GM19099 (cell line): ENCODE results near the gene CAMK2B.

ENCODE experiments used
- POLR2A ChIP-seq: IDR thresholded peaks from 3 replicates; pipeline ENCODE4 v1.6.1; 2011; ENCODE audit warnings: low read depth; ENCODE audit not compliant: insufficient read length; ENCODE audit errors: extremely low read depth

The CAMK2B gene

DNA sequence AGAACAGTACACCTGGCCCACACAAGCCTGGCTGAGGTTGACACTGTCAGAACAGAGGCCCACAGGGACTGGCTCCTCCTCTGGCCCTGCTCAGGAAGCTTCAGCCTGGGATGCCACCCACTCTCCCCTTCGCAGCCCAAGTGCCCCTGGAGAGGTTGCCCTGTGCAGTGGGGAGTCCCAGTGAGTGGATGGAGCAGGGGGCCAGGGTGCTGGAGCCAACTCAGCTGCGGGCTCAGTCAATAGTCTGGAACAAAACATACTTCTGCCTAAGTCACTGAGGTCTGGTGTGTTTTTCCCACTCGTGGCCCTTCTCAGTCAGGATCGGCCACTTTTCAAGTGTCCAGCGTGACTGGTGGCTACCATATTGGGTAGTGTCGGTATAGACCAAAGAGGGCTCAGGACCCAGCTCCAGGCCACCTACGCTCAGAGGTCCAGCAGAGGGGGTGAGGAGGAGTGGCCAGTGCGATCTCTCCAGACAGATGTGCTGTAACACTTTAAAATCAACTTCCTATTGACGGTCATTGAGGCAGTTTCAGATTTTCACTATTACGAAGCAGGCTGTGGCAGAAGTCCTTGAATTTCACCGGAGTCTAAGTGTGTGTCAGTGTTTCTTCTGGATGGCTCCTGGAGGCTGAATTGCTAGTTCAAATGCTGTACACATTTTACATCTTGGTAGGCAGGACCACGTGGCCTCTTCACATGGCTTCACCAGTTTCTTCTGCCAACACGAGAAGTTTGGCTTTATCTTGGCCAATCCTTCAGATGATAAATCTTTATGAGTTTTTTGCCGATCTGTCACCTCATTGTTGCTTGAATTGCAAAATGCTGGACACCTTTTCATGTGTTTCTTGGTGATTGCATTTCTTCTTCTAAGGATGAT lies 135.2 kb downstream of the CAMK2B start:
- no peak for TF ChIP-seq POLR2A

DNA sequence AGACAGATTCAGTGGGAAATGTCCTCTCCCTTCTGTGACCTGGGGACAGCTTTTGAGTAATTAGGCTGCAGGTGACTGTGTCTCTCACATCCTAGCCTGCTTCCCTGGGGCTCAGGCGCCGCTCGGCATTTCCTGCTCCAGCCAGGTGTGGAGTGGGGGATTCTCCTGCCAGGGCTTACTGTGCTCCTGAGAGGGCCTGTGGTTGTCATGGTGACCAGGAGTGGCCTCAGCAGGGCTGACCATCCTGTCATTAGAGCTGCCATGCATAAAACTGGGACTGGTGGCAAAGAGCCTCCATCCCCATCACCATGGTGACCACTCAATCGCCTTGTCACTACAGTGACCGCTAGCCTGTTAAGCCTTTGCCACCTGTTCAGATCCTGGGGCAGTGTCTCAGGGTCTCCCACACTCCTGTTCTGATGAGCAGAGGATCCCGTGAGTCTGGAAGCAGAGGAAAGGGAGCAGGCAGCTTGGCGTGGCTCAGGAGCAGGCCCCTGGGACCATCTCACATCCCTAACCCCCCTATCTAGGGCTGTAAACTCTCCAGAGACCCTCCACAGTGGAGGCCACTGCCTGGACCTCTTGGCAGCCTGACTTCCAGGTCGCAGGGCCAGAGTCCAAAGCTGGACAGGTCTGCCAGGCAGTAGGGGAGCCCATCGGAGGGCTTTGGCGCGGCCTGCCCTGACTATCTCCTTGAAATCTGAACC lies 136.0 kb downstream of the CAMK2B start, which contains the start of gene GCK:
TSS of gene GCK (minus strand) at position 154 of the 707 bp plus-strand sequence. CDS start 486 bp downstream, outside the sequence.
- TF ChIP-seq POLR2A: no peak

DNA sequence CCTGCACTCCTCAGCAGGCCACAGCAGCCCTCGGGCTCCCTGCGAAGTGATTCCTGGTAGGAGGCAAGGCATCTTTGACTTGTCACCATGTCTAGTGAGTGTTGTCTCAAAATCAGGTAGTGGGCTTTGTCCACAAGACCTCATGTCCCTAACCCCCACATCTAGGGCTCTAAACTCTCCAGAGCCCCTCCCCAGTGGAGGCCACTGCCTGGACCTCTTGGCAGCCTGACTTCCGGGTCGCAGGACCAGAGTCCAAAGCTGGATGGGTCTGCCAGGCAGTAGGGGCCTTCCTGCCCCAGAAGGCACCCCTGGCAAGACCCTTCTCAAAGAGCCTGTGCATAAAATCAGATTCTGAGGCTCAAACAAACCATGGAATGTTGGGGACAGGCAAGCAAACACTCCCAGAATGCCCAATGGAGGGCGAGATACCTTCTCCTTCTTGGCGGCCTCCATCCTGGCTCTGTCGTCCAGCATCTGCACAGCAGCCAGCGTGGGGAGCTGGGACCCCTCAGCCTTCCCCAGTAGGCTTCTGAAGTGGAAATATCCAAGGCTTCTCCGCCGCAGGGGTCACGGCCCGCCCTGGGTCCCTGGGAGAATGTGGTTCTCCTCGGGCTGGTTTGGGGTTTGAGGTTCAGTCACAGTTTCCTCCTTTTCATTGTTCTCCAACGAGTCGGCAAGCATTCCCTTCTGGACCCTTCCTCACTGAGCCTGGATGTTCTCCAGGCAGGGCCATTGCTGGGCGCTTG lies 136.7 kb downstream of the CAMK2B start:
- no peak for TF ChIP-seq POLR2A

DNA sequence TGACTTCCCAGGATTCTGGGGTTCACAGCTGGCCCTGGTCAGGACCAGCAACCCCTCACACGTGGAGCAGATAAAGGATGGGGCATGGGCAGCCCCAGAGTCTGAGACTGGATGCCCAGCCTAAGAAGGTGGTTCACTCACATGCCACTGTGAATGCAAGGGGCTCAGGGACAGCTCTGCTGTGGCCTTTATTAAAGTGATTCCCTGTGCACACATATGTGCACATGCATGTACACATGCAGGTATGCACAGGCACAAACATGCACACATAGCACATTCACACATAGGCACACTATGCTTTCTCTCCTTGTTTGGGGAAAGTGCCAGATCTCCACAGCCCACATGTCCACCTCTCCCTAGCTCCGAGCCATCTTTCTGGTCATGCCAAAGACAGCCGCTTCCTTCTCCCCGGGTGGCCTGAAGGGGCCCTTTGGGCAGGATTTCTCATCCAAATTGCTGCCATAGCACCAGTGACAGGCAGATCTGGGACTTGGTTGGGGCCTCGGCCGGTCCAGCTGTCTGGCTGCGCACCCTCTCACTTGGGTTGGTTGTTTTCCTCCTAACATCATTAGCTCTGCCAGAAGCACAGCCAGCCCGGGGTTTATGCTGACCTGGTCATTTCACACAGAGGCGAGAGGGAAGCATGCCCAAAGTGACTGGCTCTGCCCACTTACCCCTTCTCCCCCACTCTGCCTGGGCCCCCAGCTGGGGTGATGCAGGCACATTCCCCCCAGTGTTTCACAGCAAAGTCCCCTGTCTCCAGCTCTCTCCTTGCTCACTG lies 137.6 kb downstream of the CAMK2B start:
- TF ChIP-seq POLR2A: no peak

DNA sequence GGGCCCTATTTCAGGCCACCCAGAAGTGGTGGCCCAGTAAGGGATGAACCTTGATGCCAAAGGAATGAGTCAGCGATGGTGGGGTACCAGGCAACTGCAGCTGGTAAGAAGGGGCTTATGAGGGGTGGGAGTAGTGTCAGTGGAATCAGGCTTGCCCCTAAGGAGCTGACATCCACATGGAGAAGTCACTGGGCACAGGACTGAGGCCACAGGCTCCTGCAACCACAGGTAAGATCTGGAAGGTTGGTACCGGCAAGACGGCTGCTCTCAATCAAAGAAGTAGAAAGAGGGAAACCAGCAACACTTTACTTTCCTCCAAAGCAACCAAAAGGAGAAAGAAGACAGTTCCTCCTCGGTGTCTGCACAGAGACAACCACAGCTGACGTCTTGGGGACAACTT lies 138.7 kb downstream of the CAMK2B start:
- no peak for TF ChIP-seq POLR2A

DNA sequence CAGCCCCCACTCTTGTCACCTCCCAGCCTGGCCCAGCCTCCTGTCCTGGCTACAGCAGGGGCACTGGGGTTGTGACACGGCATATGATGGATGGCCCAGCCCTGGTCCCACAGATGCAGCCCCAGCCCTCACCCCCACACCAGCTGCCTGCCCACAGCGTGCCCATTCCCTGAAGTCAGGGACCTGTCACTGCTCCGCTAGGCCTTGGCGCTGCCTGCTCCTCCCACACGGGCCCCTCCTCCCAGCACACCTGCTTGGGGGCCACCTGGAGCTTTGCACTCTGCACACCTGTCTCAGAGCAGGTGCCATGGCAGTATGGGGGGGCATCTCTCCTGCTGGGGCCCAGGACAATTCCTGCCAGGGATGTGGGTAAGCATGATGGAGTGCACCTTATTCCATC lies 139.7 kb downstream of the CAMK2B start:
- TF ChIP-seq POLR2A: no peak

DNA sequence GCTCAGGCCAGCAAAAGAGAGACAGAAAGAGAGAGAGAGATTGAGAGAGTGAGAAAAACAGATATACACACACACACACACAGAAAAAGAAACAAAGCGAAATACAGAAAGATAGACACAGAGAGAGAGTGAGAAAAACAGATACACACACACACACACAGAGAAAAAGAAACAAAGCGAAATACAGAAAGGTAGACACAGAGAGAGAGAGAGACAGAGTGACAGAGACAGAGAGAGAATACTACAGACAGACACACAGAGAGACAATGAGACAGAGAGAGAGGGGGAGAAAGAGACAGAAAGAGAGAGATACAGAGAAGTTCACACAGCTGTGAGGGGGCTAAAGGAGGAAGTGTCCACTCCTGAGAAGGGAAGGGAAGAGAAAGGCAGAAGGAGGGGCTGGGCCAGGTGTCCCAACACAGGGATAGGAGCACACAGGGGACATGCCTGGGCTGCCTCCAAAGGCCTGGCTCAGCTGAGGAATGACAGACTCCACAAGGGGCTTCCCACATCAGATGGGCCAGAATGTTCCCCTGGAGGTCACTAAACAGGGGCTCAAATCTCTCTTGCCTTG lies 140.4 kb downstream of the CAMK2B start:
- TF ChIP-seq POLR2A: no peak

DNA sequence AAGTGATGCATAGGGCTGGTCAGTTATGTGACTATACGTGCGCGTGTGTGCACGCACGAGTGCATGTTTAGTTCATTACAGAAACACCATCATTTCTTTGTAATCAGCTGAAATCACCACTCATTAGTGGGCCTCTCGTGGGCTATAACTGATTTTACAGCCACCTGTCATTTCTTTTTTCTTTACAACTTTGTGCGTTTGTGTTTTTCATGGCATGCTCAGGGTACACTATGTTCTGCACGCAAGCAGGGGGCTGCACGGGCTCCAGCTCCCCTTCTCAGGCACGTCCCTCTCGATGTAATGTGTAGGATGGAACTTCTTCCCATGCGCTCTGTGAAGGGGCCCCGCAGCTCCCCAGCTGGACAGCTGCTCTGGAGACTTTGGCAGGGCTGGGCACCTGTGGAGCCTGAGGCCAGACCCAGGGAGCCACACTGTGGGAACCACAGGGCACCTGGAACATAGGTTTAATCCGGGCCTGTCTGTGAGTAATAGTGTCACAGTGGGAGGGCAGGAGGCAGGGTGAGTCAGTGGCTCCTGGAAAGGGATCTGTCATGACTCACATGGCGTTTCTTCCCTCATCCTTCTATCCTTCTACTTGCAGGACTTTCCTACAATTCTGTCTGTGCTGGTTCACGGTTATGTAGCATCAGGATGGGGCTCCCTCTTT lies 141.1 kb downstream of the CAMK2B start:
- no peak for TF ChIP-seq POLR2A

DNA sequence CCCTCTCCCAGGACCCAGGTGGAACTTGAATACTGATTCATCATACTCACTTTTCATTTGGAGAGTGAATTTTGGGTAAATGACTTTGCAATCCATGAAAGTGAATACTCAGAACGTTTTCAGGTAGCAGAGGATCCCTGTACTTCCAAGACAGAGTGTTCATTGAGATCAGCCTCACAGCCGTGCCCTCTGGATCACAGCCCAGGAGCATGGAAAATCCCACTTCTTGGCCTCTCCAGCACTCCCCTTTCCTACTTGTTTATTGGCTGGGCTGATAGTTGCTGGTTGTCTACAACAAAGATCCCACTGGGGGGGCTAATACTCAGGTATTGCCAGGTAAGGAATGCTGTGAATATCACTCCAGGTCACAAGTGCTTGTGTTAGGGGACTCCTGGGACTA lies 142.0 kb downstream of the CAMK2B start:
- no peak for TF ChIP-seq POLR2A

DNA sequence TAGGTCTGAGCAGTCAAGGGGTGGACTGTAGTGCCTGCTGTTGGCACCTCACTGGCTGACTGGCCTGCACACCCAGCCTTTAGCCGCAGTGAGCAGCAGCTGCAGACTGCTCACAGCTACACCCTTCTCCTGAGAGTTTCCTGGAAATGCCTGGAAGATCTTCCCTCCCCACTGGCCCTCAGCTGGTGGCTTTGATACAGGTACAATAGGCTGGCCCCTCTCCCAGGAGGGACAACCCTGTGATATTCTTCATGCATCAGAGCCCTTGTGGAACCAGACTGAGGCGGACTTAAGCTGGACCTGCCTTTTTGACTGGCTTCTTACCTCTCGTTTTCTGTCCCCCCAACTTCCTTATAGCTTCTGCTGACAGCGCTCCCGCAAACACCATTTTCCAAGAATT lies 142.6 kb downstream of the CAMK2B start:
- no peak for TF ChIP-seq POLR2A

DNA sequence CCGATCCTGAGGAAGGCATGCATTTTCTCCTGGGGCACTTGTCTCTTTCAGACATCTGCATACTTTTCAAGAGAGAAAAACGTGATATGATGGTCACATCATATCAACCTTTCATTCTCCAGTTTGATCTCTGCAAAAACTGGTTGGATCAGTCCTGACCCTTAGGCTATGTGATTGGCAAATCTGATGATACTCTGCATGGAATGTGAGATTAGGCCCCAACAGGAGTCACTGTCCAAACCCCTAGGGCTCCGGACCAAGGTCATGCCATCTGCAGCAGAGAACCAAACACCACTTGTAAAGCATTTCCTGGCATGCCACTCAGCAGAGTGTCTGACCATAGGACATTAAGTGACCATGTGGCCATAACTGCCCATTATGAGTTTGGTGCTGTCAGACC lies 144.8 kb downstream of the CAMK2B start:
- TF ChIP-seq POLR2A: no peak

DNA sequence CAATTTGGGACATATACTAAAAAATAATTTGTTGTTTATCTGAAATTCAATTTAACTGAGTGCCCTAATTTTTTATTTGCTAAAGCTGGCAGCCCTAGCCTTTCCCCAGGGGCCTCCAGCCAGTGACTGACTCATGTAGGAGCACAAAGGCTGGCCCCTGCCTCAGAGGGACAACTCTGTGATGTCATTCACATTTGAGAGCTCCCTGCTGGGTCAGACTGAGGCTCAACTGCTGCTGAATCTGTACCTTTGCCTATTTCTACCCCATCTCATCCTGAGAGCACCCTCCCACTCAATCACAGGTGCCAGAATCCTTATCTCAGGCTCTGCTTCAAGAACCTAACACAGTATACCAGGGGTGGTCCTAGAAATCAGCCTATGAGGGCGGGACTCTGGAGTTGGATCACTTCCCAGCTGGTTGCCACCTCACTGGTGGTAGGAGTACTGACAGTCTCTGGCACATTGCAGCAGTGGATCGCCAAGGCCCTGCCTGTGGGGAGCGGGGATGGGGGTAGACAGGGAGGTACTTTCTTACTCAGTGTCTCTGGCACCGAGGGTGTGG lies 147.7 kb downstream of the CAMK2B start:
- TF ChIP-seq POLR2A: no peak

DNA sequence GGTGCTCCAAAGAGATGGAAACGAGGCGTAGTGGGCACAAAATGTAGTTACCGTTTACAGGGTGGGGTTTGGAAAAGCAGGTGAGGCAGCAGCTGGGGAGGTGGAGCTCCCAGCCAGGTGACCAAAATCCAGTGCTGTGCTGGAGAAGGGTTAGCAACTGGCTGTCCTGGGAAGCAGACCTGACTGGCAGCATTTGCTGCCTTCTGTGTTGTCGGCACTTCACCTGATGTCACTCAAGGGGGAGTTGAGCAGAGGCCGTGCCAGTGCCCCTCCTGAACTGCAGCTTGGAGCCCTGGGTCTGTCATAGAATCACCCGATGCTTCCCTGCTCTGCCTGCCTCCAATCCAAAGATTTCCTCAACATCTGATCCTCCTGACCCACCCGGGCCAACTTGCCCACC lies 148.9 kb downstream of the CAMK2B start:
- TF ChIP-seq POLR2A: no peak
